AG10803 (cell line): ENCODE measurements around the gene UBTD1.

Source experiments
- DNase-seq: peaks from one replicate; pipeline ENCODE4 v3.0.0; 2010; ENCODE audit warnings: low read depth
- H3K4me3 ChIP-seq: 2 replicates; pipeline ENCODE4 v1.5.1; 2011; ENCODE audit warnings: mild to moderate bottlenecking, low read length, control low read depth
- CTCF ChIP-seq: conservative IDR thresholded peaks from 2 replicates; pipeline ENCODE4 v1.5.1; 2011; ENCODE audit warnings: mild to moderate bottlenecking, low read length, control low read depth, inconsistent platforms

Gene UBTD1

GRCh38 chr10:97564776-97565175, 66.1 kb downstream of the UBTD1 start:
- no peak for DNase-seq
- TF ChIP-seq CTCF: no peak
- H3K4me3 ChIP-seq: no peak overlapping the region

GRCh38 chr10:97566336-97566996, 67.7 kb downstream of the UBTD1 start:
- no peak for TF ChIP-seq CTCF
- no peak for DNase-seq
- no peak overlapping the region for H3K4me3 ChIP-seq

- no peak overlapping the region for H3K4me3 ChIP-seq
- no peak for DNase-seq
- no peak for TF ChIP-seq CTCF
Measured at GRCh38 chr10:97567891-97568290, 69.2 kb downstream of the UBTD1 start.

GRCh38 chr10:97570146-97570788, 71.5 kb downstream of the UBTD1 start:
- no peak for TF ChIP-seq CTCF
- DNase-seq: no peak
- H3K4me3 ChIP-seq: no peak overlapping the region

GRCh38 chr10:97570789-97571471, 72.2 kb downstream of the UBTD1 start:
- no peak for TF ChIP-seq CTCF
- H3K4me3 ChIP-seq: no peak overlapping the region
- DNase-seq: no peak

GRCh38 chr10:97571622-97572021, 72.9 kb downstream of the UBTD1 start:
- no peak overlapping the region for H3K4me3 ChIP-seq
- no peak for DNase-seq
- TF ChIP-seq CTCF: no peak
